Activated T-helper 17 cell treated with anti-CD3 and anti-CD28 coated beads, Interleukin-2, amount 50 U/mL, for 72 hours (primary cell): ENCODE measurements around the gene EMD. TPM values are rescaled to one million over a fixed set of nuclear protein-coding genes. Genes with fewer than 3 reads are reported as not detected.

ENCODE experiments used
- ATAC-seq: fragments of 150-1000 bp; cut with Tn5 transposase; replicated peaks from 2 replicates; pipeline ENCODE4 v1.10.0; 2021; ENCODE audit warnings: mild to moderate bottlenecking, moderate library complexity
- H3K27ac Mint-ChIP-seq: one replicate; pipeline ENCODE4 v1.8.0; 2022; ENCODE audit warnings: mixed read lengths
- H3K27me3 Mint-ChIP-seq: one replicate; pipeline ENCODE4 v1.8.0; 2022; ENCODE audit warnings: mixed read lengths
- H3K36me3 Mint-ChIP-seq: one replicate; pipeline ENCODE4 v1.8.0; 2022; ENCODE audit warnings: low read depth, mild to moderate bottlenecking, mixed read lengths
- H3K4me1 Mint-ChIP-seq: one replicate; pipeline ENCODE4 v1.8.0; 2022; ENCODE audit warnings: mixed read lengths
- H3K4me3 Mint-ChIP-seq: one replicate; pipeline ENCODE4 v1.8.0; 2022; ENCODE audit warnings: mild to moderate bottlenecking, mixed read lengths
- H3K9me3 Mint-ChIP-seq: one replicate; pipeline ENCODE4 v1.8.0; 2022; ENCODE audit warnings: mixed read lengths
- total RNA-seq, 2 donors: library from RNA; stranded (reverse); gene quantifications; one replicate each; pipeline ENCODE4 v1.2.3, GENCODE V29; 2022

Gene EMD
- total RNA-seq, 2 donors from 2014 or later, result 86.5 to 87.5 TPM

GRCh38 chrX:154372612-154373022 is 6.5 kb upstream of the EMD start:
- Mint-ChIP-seq H3K9me3 (no peaks in the 10 kb centered on the region), H3K36me3 (peaks cover 30% of the 10 kb centered on the region), H3K4me3 (peak overlapping the region; percentile 84), H3K27ac (no peak overlapping the region), H3K4me1 (no peaks in the 10 kb centered on the region), H3K27me3 (no peaks in the 10 kb centered on the region)
- peak; percentile 22 for ATAC-seq

GRCh38 chrX:154373340-154374306 is 5.5 kb upstream of the EMD start:
- no peak overlapping the region for H3K27ac Mint-ChIP-seq
- ATAC-seq, result no peak
- no peaks in the 10 kb centered on the region for H3K9me3 Mint-ChIP-seq
- peaks cover 21% of the 10 kb centered on the region for H3K36me3 Mint-ChIP-seq
- H3K4me3 Mint-ChIP-seq, result peak overlapping the region; percentile 84
- no peaks in the 10 kb centered on the region for H3K27me3 Mint-ChIP-seq
- H3K4me1 Mint-ChIP-seq, result no peaks in the 10 kb centered on the region

DNA sequence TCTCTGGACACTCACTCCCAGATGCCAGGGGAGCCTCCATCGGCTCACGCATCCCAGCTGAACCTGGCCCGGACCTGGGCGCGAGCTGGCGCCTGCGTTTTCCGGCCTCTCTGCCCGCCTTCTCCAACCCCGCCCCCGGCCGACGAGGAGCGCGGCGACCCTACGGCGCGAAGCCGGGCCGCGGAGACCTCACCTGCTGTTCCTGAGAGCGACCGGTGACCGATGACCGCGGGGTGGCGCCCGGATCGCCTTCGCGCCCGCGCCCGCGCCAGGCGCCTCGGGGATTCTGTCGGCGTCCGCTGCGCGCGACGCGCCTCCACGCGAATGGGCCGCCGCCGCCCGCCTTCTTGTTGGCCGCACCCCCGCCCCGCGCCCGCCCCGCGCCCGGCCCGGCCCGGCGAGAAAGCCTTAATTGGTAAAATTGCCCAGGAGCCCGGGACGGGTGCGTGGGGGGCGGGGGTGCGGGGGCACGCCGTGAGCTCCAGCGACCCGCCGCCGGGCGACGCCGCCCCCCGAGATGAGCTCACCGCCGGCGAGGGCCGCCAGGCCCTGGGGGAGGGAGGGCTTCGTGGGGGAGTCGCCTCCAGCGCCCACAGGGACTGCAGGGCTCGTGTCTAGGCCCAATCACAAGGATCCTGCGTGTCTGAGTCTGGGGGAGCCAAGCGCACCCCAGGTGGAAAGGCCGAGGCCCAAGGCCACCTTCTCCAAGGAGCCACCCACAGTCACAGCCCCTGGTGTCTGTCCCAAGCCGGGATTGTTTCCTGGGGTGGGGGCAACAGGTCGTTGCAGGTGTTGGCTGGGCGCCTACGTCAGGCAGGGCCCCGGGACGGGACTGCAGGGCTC is 4.6 kb upstream of the EMD start, which contains the start of gene FLNA:
FLNA (minus strand) TSS at position 322 of the 843 bp plus-strand sequence. CDS start 3,389 bp downstream, outside the sequence.
- H3K27me3 Mint-ChIP-seq, result no peaks in the 10 kb centered on the region
- no peaks in the 10 kb centered on the region for H3K4me1 Mint-ChIP-seq
- no peaks in the 10 kb centered on the region for H3K9me3 Mint-ChIP-seq
- no peak within 1 kb of the TSS for H3K27ac Mint-ChIP-seq
- peak within 1 kb of the TSS; percentile 84 for H3K4me3 Mint-ChIP-seq
- ATAC-seq, result no peak
- peaks cover 12% of the 10 kb centered on the region for H3K36me3 Mint-ChIP-seq

DNA sequence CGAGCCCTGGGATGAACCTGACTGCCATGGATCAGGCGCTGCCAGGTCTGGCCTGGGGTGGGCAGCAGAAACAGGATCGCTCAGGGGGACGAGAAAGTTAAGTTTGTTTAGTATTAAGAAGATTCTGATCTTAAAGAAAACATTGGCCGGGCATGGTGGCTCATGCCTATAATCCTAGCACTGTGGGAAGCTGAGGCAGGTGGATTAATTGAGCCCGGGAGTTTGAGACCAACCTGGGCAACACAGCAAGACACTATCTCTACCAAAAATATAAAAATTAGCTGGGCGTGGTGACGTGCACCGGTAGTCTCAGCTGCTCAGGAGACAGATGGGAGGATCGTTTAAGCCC is 4.0 kb upstream of the EMD start:
- no peak for ATAC-seq
- H3K9me3 Mint-ChIP-seq, result no peaks in the 10 kb centered on the region
- no peaks in the 10 kb centered on the region for H3K27me3 Mint-ChIP-seq
- no peaks in the 10 kb centered on the region for H3K4me1 Mint-ChIP-seq
- no peak overlapping the region for H3K27ac Mint-ChIP-seq
- peaks cover 12% of the 10 kb centered on the region for H3K36me3 Mint-ChIP-seq
- peak overlapping the region; percentile 58 for H3K4me3 Mint-ChIP-seq

DNA sequence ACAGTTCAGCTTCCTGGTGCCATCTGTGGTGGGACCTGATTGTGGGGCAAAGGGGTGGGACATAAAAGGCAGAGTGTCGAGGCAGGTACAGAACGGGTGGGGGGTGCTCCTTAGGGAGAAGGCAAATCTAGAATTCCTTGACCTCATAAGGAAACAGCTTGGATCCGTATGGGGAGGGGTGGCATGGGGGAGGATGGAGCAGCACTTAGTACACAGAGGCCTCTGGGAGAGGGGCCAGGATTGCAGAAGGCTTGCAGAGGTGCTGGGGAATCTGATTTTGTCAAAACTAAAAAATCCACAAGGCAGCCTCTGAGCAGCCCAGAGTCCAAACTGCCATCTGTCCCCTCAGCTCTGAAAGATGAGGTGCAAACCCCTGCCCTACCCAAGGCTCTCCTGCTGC is 2.3 kb upstream of the EMD start:
- Mint-ChIP-seq H3K36me3 (peaks cover 20% of the 10 kb centered on the region), H3K27ac (no peak overlapping the region), H3K9me3 (no peaks in the 10 kb centered on the region), H3K4me1 (no peaks in the 10 kb centered on the region), H3K4me3 (peak overlapping the region; percentile 85), H3K27me3 (no peaks in the 10 kb centered on the region)
- no peak for ATAC-seq

DNA sequence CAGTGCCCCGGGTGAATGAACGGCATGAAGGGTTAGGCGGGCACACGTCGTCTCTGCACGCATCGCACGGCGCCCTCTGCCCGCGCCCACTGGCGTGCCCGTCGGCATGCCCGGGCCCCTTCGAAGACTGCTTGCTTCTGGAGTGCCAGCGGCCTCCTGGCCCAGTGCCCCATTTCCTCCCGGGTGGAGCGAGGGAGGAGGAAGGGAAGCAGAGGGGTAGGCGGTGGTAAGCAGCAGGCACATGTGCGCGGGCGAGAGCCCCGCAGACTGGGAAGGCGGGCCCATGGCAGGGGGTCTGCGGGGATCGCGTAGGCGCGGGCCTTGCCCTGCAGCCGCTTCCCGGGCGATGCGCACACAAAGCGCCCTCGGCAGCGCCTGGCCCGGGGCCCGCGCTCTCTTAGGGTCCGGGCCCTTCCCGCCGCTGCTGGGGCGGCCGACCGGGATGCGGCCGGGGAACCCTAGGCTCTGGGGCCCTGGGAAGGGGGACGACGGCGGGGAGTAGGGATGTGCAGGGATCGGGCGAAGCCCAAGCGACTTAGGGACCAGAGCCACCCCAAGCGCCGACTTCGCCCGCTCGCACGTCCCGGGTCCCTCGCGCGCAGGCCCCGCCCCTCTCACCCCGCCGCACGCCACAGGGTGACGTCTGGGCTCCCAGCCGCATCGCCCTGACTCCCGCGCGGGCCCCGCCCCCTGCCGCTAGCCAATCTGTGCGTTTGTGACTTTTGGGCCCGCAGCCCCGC is 866 bp upstream of the EMD start:
- H3K27me3 Mint-ChIP-seq, result no peaks in the 10 kb centered on the region
- H3K9me3 Mint-ChIP-seq, result no peaks in the 10 kb centered on the region
- H3K36me3 Mint-ChIP-seq, result peaks cover 25% of the 10 kb centered on the region
- H3K4me1 Mint-ChIP-seq, result no peaks in the 10 kb centered on the region
- ATAC-seq, result peak; percentile 0
- peak overlapping the region; percentile 50 for H3K27ac Mint-ChIP-seq
- H3K4me3 Mint-ChIP-seq, result peak overlapping the region; percentile 85

GRCh38 chrX:154379569-154379951 is 465 bp downstream of the EMD start:
- no peaks in the 10 kb centered on the region for H3K27me3 Mint-ChIP-seq
- peak overlapping the region; percentile 85 for H3K4me3 Mint-ChIP-seq
- no peaks in the 10 kb centered on the region for H3K9me3 Mint-ChIP-seq
- ATAC-seq, result no peak
- peaks cover 26% of the 10 kb centered on the region for H3K36me3 Mint-ChIP-seq
- peak overlapping the region; percentile 92 for H3K27ac Mint-ChIP-seq
- H3K4me1 Mint-ChIP-seq, result no peaks in the 10 kb centered on the region

DNA sequence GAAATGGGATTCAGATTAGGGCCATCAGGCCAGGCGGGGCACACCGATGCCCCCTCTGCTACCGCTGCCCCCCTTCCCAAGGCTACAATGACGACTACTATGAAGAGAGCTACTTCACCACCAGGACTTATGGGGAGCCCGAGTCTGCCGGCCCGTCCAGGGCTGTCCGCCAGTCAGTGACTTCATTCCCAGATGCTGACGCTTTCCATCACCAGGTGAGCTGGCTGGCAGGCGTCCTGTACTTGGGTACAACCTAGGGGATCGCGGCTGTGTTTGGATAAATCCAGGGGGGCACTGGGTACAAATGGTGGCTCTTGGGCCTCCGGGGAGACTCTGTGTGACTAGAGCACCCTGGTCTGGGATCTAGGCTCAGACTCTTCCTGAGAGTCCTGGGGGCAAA is 1.1 kb downstream of the EMD start:
- H3K9me3 Mint-ChIP-seq, result no peaks in the 10 kb centered on the region
- no peaks in the 10 kb centered on the region for H3K27me3 Mint-ChIP-seq
- no peaks in the 10 kb centered on the region for H3K4me1 Mint-ChIP-seq
- H3K27ac Mint-ChIP-seq, result peak overlapping the region; percentile 92
- H3K36me3 Mint-ChIP-seq, result peaks cover 26% of the 10 kb centered on the region
- peak overlapping the region; percentile 85 for H3K4me3 Mint-ChIP-seq
- no peak for ATAC-seq

GRCh38 chrX:154380787-154381186 is 1.7 kb downstream of the EMD start:
- Mint-ChIP-seq H3K27me3 (no peaks in the 10 kb centered on the region), H3K27ac (peak overlapping the region; percentile 92), H3K36me3 (peaks cover 26% of the 10 kb centered on the region), H3K4me3 (peak overlapping the region; percentile 85), H3K9me3 (no peaks in the 10 kb centered on the region), H3K4me1 (no peaks in the 10 kb centered on the region)
- no peak for ATAC-seq

DNA sequence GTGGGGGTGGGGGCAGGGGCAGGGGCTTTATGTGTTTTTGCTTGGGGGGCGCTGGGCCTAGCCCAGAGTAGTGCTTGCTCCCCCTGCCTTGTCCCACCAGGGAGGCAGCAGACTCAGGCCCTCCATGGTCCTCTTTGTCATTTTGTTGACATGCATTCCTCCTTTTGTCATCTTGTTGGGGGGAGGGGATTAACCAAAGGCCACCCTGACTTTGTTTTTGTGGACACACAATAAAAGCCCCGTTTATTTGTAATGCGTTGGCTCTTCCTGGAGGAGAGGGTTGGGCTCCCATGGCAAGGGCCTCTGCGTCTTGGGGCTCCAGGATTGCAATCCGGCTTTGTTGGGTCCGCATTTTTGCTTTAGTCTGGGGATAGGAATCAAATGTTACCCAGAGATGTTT is 2.2 kb downstream of the EMD start:
- Mint-ChIP-seq H3K9me3 (no peaks in the 10 kb centered on the region), H3K4me1 (no peaks in the 10 kb centered on the region), H3K27ac (peak overlapping the region; percentile 92), H3K27me3 (no peaks in the 10 kb centered on the region), H3K36me3 (peaks cover 26% of the 10 kb centered on the region), H3K4me3 (peak overlapping the region; percentile 85)
- ATAC-seq, result no peak

- Mint-ChIP-seq H3K27me3 (no peaks in the 10 kb centered on the region), H3K4me3 (no peak overlapping the region), H3K9me3 (no peaks in the 10 kb centered on the region), H3K27ac (no peak overlapping the region), H3K4me1 (no peaks in the 10 kb centered on the region), H3K36me3 (peaks cover 26% of the 10 kb centered on the region)
- ATAC-seq, result no peak
These were observed 3.5 kb downstream of the EMD start for GRCh38 chrX:154382483-154383069.

- Mint-ChIP-seq H3K36me3 (peaks cover 26% of the 10 kb centered on the region), H3K4me1 (no peaks in the 10 kb centered on the region), H3K9me3 (no peaks in the 10 kb centered on the region), H3K27me3 (no peaks in the 10 kb centered on the region), H3K4me3 (no peak overlapping the region), H3K27ac (peak overlapping the region; percentile 28)
- no peak for ATAC-seq
These were observed 4.5 kb downstream of the EMD start for GRCh38 chrX:154383359-154384283.

- H3K9me3 Mint-ChIP-seq, result no peaks in the 10 kb centered on the region
- H3K27me3 Mint-ChIP-seq, result no peaks in the 10 kb centered on the region
- peaks cover 26% of the 10 kb centered on the region for H3K36me3 Mint-ChIP-seq
- no peak overlapping the region for H3K4me3 Mint-ChIP-seq
- no peaks in the 10 kb centered on the region for H3K4me1 Mint-ChIP-seq
- no peak overlapping the region for H3K27ac Mint-ChIP-seq
- no peak for ATAC-seq
These were observed 5.3 kb downstream of the EMD start for GRCh38 chrX:154384284-154384892.
